Nephron (organoid): ENCODE data around the gene NCEH1.

Source experiments
- H3K27ac Mint-ChIP-seq, 3 experiments: 2 replicates each; pipeline ENCODE4 v1.8.0; 2020; ENCODE audit warnings: mixed read lengths in 3 of 3, mild to moderate bottlenecking in 2 of 3, moderate library complexity in 1 of 3
- H3K27me3 Mint-ChIP-seq: 2 replicates; pipeline ENCODE4 v1.8.0; 2021; ENCODE audit warnings: low read depth, mild to moderate bottlenecking, moderate library complexity, mixed read lengths
- H3K36me3 Mint-ChIP-seq: 2 replicates; pipeline ENCODE4 v1.8.0; 2020; ENCODE audit warnings: low read depth, mixed read lengths
- H3K4me1 Mint-ChIP-seq: 2 replicates; pipeline ENCODE4 v1.8.0; 2020; ENCODE audit warnings: mixed read lengths
- H3K4me3 Mint-ChIP-seq, 3 experiments: 2 replicates each; pipeline ENCODE4 v1.8.0; 2020; ENCODE audit warnings: mild to moderate bottlenecking in 3 of 3, mixed read lengths in 3 of 3, moderate library complexity in 2 of 3
- H3K9me3 Mint-ChIP-seq: 2 replicates; pipeline ENCODE4 v1.8.0; 2020; ENCODE audit warnings: mixed read lengths
- CTCF ChIP-seq, 3 experiments: fragments of 200-600 bp; sonication (generic); IDR thresholded peaks; one replicate each; pipeline ENCODE4 v1.5.0; 2021; ENCODE audit warnings: antibody characterized with exemption in 3 of 3; ENCODE audit not compliant: unreplicated experiment in 3 of 3

The NCEH1 gene

GRCh38 chr3:172653004-172653572, 57.8 kb downstream of the NCEH1 start:
- Mint-ChIP-seq H3K27me3 (no peaks in the 10 kb centered on the region), H3K9me3 (no peaks in the 10 kb centered on the region), H3K36me3 (no peaks in the 10 kb centered on the region), H3K27ac (peak overlapping the region in 1 of 3 experiments; percentile 61), H3K4me3 (no peak overlapping the region), H3K4me1 (peaks cover 20% of the 10 kb centered on the region)
- no peak for TF ChIP-seq CTCF (IDR thresholded peaks at IDR 0.05; ENCODE audit: unreplicated experiment in 3 of 3)

DNA sequence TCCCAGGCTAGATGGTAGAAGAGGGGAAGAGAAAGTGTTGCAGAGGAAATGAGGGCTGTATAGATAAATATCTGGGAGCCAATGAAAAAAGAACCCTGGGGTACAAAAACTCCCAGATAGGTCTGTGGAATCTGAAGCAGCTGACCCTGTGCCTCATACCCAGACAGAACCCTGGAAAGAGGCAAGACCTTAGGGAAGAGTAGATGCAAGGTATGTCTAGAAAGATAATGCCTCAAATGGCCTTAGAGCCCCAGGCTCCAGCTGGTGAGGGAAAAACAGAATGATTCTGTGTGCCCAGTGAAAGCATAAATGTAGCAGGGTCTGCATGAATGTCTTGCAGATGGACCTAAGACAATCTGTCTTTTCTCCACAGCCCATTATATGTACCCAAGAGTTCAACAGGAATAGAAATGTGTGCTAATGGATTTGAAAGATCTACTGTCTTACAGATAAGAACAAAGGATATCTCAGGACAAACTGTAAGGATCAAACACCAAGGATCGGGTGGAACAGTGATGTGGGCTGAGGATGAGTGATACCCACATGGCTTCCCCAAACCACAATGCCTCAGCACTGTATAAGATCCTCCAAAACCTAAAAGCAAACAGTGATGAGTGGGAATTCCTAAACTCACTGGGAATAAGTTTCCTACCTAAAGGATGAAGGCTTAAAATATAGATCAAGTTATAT, 58.8 kb downstream of the NCEH1 start:
- no peak for TF ChIP-seq CTCF (IDR thresholded peaks at IDR 0.05; ENCODE audit: unreplicated experiment in 3 of 3)
- Mint-ChIP-seq H3K9me3 (no peaks in the 10 kb centered on the region), H3K4me1 (peaks cover 28% of the 10 kb centered on the region), H3K27me3 (no peaks in the 10 kb centered on the region), H3K4me3 (no peak overlapping the region), H3K36me3 (no peaks in the 10 kb centered on the region), H3K27ac (no peak overlapping the region)

- Mint-ChIP-seq H3K36me3 (no peaks in the 10 kb centered on the region), H3K27ac (peak overlapping the region in 1 of 3 experiments; percentile 57), H3K4me3 (no peak overlapping the region), H3K9me3 (no peaks in the 10 kb centered on the region), H3K4me1 (peaks cover 37% of the 10 kb centered on the region), H3K27me3 (no peaks in the 10 kb centered on the region)
- TF ChIP-seq CTCF (IDR thresholded peaks at IDR 0.05; ENCODE audit: unreplicated experiment in 3 of 3), result no peak
Observed at GRCh38 chr3:172649987-172650386, 60.9 kb downstream of the NCEH1 start.

DNA sequence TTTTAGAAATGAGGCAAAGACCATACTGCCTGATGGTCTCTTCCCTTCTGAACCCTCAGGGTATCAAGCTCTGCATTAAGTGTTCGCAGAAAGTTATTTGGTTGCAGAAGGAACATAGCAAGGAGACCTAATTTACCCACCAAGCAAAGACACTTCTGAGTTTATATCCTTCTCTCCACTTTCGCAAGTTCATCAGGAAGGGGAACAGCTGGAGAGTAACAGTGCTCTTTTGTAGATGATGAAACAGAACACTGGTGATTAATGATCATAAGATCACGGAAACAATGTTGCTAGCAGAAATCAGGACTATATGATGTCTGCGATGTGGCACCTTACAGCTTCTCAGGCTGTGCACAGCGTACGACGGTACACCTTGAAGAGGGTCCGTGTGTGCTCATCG, 62.1 kb downstream of the NCEH1 start:
- Mint-ChIP-seq H3K27ac (peak overlapping the region in 2 of 3 experiments; percentile 45 to 75), H3K4me1 (peaks cover 37% of the 10 kb centered on the region), H3K4me3 (no peak overlapping the region), H3K27me3 (no peaks in the 10 kb centered on the region), H3K36me3 (no peaks in the 10 kb centered on the region), H3K9me3 (no peaks in the 10 kb centered on the region)
- TF ChIP-seq CTCF (IDR thresholded peaks at IDR 0.05; ENCODE audit: unreplicated experiment in 3 of 3), result no peak

DNA sequence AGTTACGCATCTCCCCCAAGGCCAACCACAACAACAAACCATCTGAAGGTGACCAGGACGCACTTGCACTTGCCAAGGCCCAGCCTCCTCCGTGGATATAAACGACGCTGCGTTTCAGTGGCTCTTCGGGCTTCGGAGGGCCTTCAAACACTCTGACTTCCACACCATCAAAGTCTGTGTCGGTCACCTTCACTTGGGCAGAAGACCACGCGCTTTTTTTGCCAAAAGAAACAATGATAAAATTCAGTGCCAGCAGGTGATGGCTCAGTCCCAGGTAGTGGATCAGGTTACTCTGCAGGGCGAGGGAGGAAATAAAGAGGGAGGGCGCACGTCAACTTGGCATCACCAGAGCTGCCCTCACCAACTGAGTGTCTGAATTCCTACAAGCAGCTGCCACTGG, 63.0 kb downstream of the NCEH1 start:
- TF ChIP-seq CTCF (IDR thresholded peaks at IDR 0.05; ENCODE audit: unreplicated experiment in 3 of 3), result no peak
- peak overlapping the region in 1 of 3 experiments; percentile 75 for H3K27ac Mint-ChIP-seq
- H3K4me1 Mint-ChIP-seq, result peaks cover 37% of the 10 kb centered on the region
- H3K4me3 Mint-ChIP-seq, result peak overlapping the region in 1 of 3 experiments; percentile 8
- H3K9me3 Mint-ChIP-seq, result no peaks in the 10 kb centered on the region
- H3K27me3 Mint-ChIP-seq, result no peaks in the 10 kb centered on the region
- no peaks in the 10 kb centered on the region for H3K36me3 Mint-ChIP-seq

- Mint-ChIP-seq H3K4me1 (peaks cover 37% of the 10 kb centered on the region), H3K9me3 (no peaks in the 10 kb centered on the region), H3K27ac (peak overlapping the region in 2 of 3 experiments; percentile 75 to 86), H3K4me3 (no peak overlapping the region), H3K36me3 (no peaks in the 10 kb centered on the region), H3K27me3 (no peaks in the 10 kb centered on the region)
- TF ChIP-seq CTCF (IDR thresholded peaks at IDR 0.05; ENCODE audit: unreplicated experiment in 3 of 3), result no peak
Observed at GRCh38 chr3:172647080-172647479, 63.8 kb downstream of the NCEH1 start.
